Calu3 (cell line): ENCODE data around the gene FGGY. TPM values are rescaled to one million over a fixed set of nuclear protein-coding genes. Genes with fewer than 3 reads are reported as not detected.

Experiments
- BruUV-seq: library from RNA; stranded (reverse); fragments of 400-500 nt; replicated peaks from 2 replicates; lab custom pipeline; 2021; lab: Mats Ljungman, UMichigan
- CTCF ChIA-PET: fragments of 300-600 bp; sonication (Branson Sonifier 250); formaldehyde crosslinking; loops from one replicate; lab custom pipeline; 2022; ENCODE audit warnings: antibody characterized with exemption; lab: Charles Lee
- DNase-seq: peaks from one replicate; pipeline ENCODE4 v3.0.0; 2022
- H3K27ac Mint-ChIP-seq: one replicate; pipeline ENCODE4 v1.8.0; 2022; ENCODE audit warnings: mixed read lengths; ENCODE audit not compliant: unreplicated experiment
- H3K27me3 Mint-ChIP-seq: one replicate; pipeline ENCODE4 v1.8.0; 2022; ENCODE audit warnings: mixed read lengths; ENCODE audit not compliant: unreplicated experiment
- H3K36me3 Mint-ChIP-seq: one replicate; pipeline ENCODE4 v1.8.0; 2022; ENCODE audit warnings: mild to moderate bottlenecking, moderate library complexity, mixed read lengths; ENCODE audit not compliant: insufficient read depth, unreplicated experiment
- H3K4me1 Mint-ChIP-seq: one replicate; pipeline ENCODE4 v1.8.0; 2022; ENCODE audit warnings: mild to moderate bottlenecking, low read depth, mixed read lengths; ENCODE audit not compliant: unreplicated experiment
- H3K4me3 Mint-ChIP-seq: one replicate; pipeline ENCODE4 v1.8.0; 2022; ENCODE audit warnings: mild to moderate bottlenecking, low read depth, moderate library complexity, mixed read lengths; ENCODE audit not compliant: unreplicated experiment
- H3K9me3 Mint-ChIP-seq: one replicate; pipeline ENCODE4 v1.8.0; 2022; ENCODE audit warnings: low read depth, mixed read lengths; ENCODE audit not compliant: unreplicated experiment
- intact Hi-C: fragments of 100-400 bp; cut with micrococcal nuclease; formaldehyde crosslinking; loops from one replicate; pipeline ENCODE4 v1.10.0; 2022; ENCODE audit not compliant: unreplicated experiment
- total RNA-seq: library from RNA; stranded (reverse); gene quantifications from 2 replicates; pipeline ENCODE4 v1.2.3, GENCODE V29; 2022
- TF ChIP-seq, protein P1 (sequence below): fragments of 200-600 bp; IDR thresholded peaks from one replicate; pipeline ENCODE4 v1.8.0; 2022; ENCODE audit warnings: antibody characterized with exemption; ENCODE audit not compliant: unreplicated experiment

FGGY gene
- total RNA-seq, 1 experiment from 2014 or later, result 11.1 TPM

GRCh38 chr1:59502009-59502691, 205.3 kb downstream of the FGGY start:
- no TSS peak for BruUV-seq
- TF ChIP-seq, protein P1, sequence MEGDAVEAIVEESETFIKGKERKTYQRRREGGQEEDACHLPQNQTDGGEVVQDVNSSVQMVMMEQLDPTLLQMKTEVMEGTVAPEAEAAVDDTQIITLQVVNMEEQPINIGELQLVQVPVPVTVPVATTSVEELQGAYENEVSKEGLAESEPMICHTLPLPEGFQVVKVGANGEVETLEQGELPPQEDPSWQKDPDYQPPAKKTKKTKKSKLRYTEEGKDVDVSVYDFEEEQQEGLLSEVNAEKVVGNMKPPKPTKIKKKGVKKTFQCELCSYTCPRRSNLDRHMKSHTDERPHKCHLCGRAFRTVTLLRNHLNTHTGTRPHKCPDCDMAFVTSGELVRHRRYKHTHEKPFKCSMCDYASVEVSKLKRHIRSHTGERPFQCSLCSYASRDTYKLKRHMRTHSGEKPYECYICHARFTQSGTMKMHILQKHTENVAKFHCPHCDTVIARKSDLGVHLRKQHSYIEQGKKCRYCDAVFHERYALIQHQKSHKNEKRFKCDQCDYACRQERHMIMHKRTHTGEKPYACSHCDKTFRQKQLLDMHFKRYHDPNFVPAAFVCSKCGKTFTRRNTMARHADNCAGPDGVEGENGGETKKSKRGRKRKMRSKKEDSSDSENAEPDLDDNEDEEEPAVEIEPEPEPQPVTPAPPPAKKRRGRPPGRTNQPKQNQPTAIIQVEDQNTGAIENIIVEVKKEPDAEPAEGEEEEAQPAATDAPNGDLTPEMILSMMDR, result no peak
- H3K4me1 Mint-ChIP-seq, result peaks cover 50% of the 10 kb centered on the region
- DNase-seq, result no peak
- H3K36me3 Mint-ChIP-seq, result peaks cover 4% of the 10 kb centered on the region
- H3K27me3 Mint-ChIP-seq, result no peaks in the 10 kb centered on the region
- peak overlapping the region; percentile 84 for H3K27ac Mint-ChIP-seq
- H3K4me3 Mint-ChIP-seq, result no peak overlapping the region
- no peaks in the 10 kb centered on the region for H3K9me3 Mint-ChIP-seq
- CTCF ChIA-PET, result no interaction called here
- intact Hi-C loops, result loop anchor here (5.0 to 10.0 kb wide), 2 partner anchors 195 to 207 kb away; partner anchors contain the start of gene FGGY

DNA sequence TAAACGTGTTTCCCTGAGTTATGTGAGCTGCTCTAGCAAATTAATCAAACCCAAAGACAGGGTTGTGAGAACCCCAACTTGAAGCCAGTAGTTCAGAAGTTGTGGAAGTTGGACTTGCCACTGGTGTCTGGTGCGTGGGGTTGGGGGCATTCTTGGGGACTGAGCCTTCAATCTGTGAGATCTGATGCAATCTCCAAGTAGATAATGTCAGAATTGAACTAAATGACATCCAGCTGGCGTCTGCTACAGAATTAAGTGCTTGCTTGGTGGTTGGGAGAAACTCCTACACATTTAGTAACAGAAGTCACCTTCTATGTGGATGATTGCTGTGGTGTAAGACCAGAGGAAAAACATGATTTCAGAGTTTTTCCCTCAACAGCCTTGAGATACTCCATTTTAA, 207.4 kb downstream of the FGGY start:
- Mint-ChIP-seq H3K27me3 (no peaks in the 10 kb centered on the region), H3K36me3 (peaks cover 4% of the 10 kb centered on the region), H3K4me3 (no peak overlapping the region), H3K9me3 (no peaks in the 10 kb centered on the region), H3K4me1 (peaks cover 41% of the 10 kb centered on the region), H3K27ac (no peak overlapping the region)
- TF ChIP-seq, protein P1, result no peak
- CTCF ChIA-PET, result no interaction called here
- intact Hi-C loops, result loop anchor here (5.0 to 10.0 kb wide), 2 partner anchors 193 to 209 kb away; partner anchors contain the start of gene FGGY
- BruUV-seq, result no TSS peak
- DNase-seq, result no peak

- Mint-ChIP-seq H3K9me3 (no peaks in the 10 kb centered on the region), H3K27ac (no peak overlapping the region), H3K36me3 (peaks cover 1% of the 10 kb centered on the region), H3K4me1 (peaks cover 28% of the 10 kb centered on the region), H3K4me3 (no peak overlapping the region), H3K27me3 (no peaks in the 10 kb centered on the region)
- TF ChIP-seq, protein P1, result no peak
- BruUV-seq, result no TSS peak
- CTCF ChIA-PET, result no interaction called here
- no peak for DNase-seq
- intact Hi-C loops, result loop anchor here (10.0 kb wide), 1 partner anchor 211 kb away; the partner anchor contains the start of gene FGGY
Observed at GRCh38 chr1:59505596-59506028, 208.7 kb downstream of the FGGY start.

- DNase-seq, result no peak
- Mint-ChIP-seq H3K27me3 (no peaks in the 10 kb centered on the region), H3K4me1 (peaks cover 15% of the 10 kb centered on the region), H3K27ac (no peak overlapping the region), H3K9me3 (no peaks in the 10 kb centered on the region), H3K4me3 (no peak overlapping the region), H3K36me3 (no peaks in the 10 kb centered on the region)
- BruUV-seq, result no TSS peak
- intact Hi-C loops, result loop anchor here (10.0 kb wide), 1 partner anchor 212 kb away; the partner anchor contains the start of gene FGGY
- TF ChIP-seq, protein P1, result no peak
- CTCF ChIA-PET, result no interaction called here
Observed at GRCh38 chr1:59506952-59507351, 210.1 kb downstream of the FGGY start.
